SK-N-MC (cell line): Measurements from ENCODE around the gene PRR15.

Experiments used
- DNase-seq: peaks from one replicate; pipeline ENCODE4 v3.0.0-alpha.2; 2011; ENCODE audit warnings: low read depth, low spot score
- H3K27ac ChIP-seq: fragments of 200-600 bp; sonication (generic); 2 replicates; pipeline ENCODE4 v1.5.1; 2016; ENCODE audit warnings: mixed run types
- H3K36me3 ChIP-seq: fragments of 200-600 bp; sonication (generic); 2 replicates; pipeline ENCODE4 v1.6.1; 2017; ENCODE audit warnings: antibody characterized with exemption, low read length, mixed read lengths; ENCODE audit not compliant: insufficient read depth
- H3K4me3 ChIP-seq: fragments of 200-600 bp; sonication (generic); 2 replicates; pipeline ENCODE4 v1.5.1; 2016
- H3K9ac ChIP-seq: fragments of 200-600 bp; sonication (generic); 2 replicates; pipeline ENCODE4 v1.8.0; 2017; ENCODE audit warnings: mixed run types, mixed read lengths; ENCODE audit not compliant: insufficient read length
- H3K9me3 ChIP-seq: fragments of 200-600 bp; sonication (generic); 2 replicates; pipeline ENCODE4 v1.6.1; 2017; ENCODE audit warnings: low read depth, mild to moderate bottlenecking, antibody characterized with exemption, low read length, moderate library complexity, mixed read lengths
- EZH2 ChIP-seq: fragments of 200-600 bp; sonication (generic); IDR thresholded peaks from one replicate; pipeline ENCODE4 v1.6.1; 2017; ENCODE audit warnings: antibody characterized with exemption
- FOXP2 ChIP-seq: optimal IDR thresholded peaks from 2 replicates; pipeline ENCODE3; 2011; ENCODE audit warnings: mild to moderate bottlenecking, moderate library complexity; ENCODE audit not compliant: insufficient read depth; ENCODE audit errors: extremely low read length, control extremely low read depth
- POLR2AphosphoS5 ChIP-seq: IDR thresholded peaks from 2 replicates; pipeline ENCODE4 v1.6.1; 2012; ENCODE audit warnings: mild to moderate bottlenecking, low read depth, low read length, borderline replicate concordance

Gene PRR15

GRCh38 chr7:29609162-29610037 lies 45.8 kb downstream of the PRR15 start:
- Histone ChIP-seq H3K36me3 (no peaks in the 10 kb centered on the region), H3K27ac (no peak overlapping the region)
- no peak for DNase-seq

GRCh38 chr7:29610086-29610485 lies 46.5 kb downstream of the PRR15 start:
- H3K36me3 ChIP-seq: no peaks in the 10 kb centered on the region
- H3K27ac ChIP-seq: no peak overlapping the region
- no peak for DNase-seq
- no peak overlapping the region for H3K9ac ChIP-seq
- no peaks in the 10 kb centered on the region for H3K9me3 ChIP-seq
- TF ChIP-seq POLR2AphosphoS5 (no peak), EZH2 (no peak), FOXP2 (no peak)
- no peak overlapping the region for H3K4me3 ChIP-seq

More at GRCh38 chr7:29609162-29610037, 45.8 kb downstream of the PRR15 start:
- no peak for TF ChIP-seq EZH2
- TF ChIP-seq FOXP2: no peak
- TF ChIP-seq POLR2AphosphoS5: no peak
- Histone ChIP-seq H3K4me3 (no peak overlapping the region), H3K9ac (no peak overlapping the region), H3K9me3 (no peaks in the 10 kb centered on the region)

GRCh38 chr7:29611941-29612544 lies 48.4 kb downstream of the PRR15 start:
- Histone ChIP-seq H3K27ac (no peak overlapping the region), H3K9me3 (no peaks in the 10 kb centered on the region), H3K9ac (no peak overlapping the region), H3K4me3 (no peak overlapping the region), H3K36me3 (no peaks in the 10 kb centered on the region)
- DNase-seq: no peak
- TF ChIP-seq POLR2AphosphoS5 (no peak), FOXP2 (no peak), EZH2 (no peak)

- no peaks in the 10 kb centered on the region for H3K9me3 ChIP-seq
- H3K9ac ChIP-seq: no peak overlapping the region
- no peaks in the 10 kb centered on the region for H3K36me3 ChIP-seq
- TF ChIP-seq FOXP2: no peak
- TF ChIP-seq POLR2AphosphoS5: no peak
- no peak for TF ChIP-seq EZH2
- H3K27ac ChIP-seq: no peak overlapping the region
- DNase-seq: no peak
- no peak overlapping the region for H3K4me3 ChIP-seq
Observed at GRCh38 chr7:29612596-29612995, 49.0 kb downstream of the PRR15 start.

GRCh38 chr7:29613100-29613499 lies 49.5 kb downstream of the PRR15 start:
- Histone ChIP-seq H3K27ac (no peak overlapping the region), H3K36me3 (no peaks in the 10 kb centered on the region), H3K4me3 (no peak overlapping the region), H3K9ac (no peak overlapping the region), H3K9me3 (no peaks in the 10 kb centered on the region)
- TF ChIP-seq POLR2AphosphoS5: no peak
- TF ChIP-seq FOXP2: no peak
- TF ChIP-seq EZH2: no peak
- no peak for DNase-seq

- Histone ChIP-seq H3K4me3 (no peak overlapping the region), H3K27ac (no peak overlapping the region), H3K36me3 (no peaks in the 10 kb centered on the region), H3K9ac (no peak overlapping the region), H3K9me3 (no peaks in the 10 kb centered on the region)
- TF ChIP-seq POLR2AphosphoS5 (no peak), EZH2 (no peak)
- DNase-seq: no peak
Observed at GRCh38 chr7:29614229-29614628, 50.6 kb downstream of the PRR15 start.
